ENCODE data around the gene MAPK8IP1.

The MAPK8IP1 gene

GRCh38 chr11:45847911-45848316, 37.5 kb upstream of the MAPK8IP1 start:
- DNase-seq (ENCODE audit: low read depth in 1 of 2, low spot score in 1 of 2), result peak; percentile 25 to 47
- Histone ChIP-seq H3K4me3 (replicated peaks; ENCODE audit: insufficient read depth, low read length) (peak overlapping the region; percentile 95), H3K27me3 (ENCODE audit: insufficient read depth, poor library complexity, severe bottlenecking) (no peaks in the 10 kb centered on the region), H3K27ac (replicated peaks) (peak overlapping the region; percentile 73)
- TF ChIP-seq CTCF (IDR thresholded peaks at IDR 0.05; ENCODE audit: insufficient read depth, low read length), result no peak
- TF ChIP-seq REST (IDR thresholded peaks at IDR 0.05; ENCODE audit: insufficient replicate concordance, low read depth), result no peak
- no peak for TF ChIP-seq POLR2AphosphoS5 (IDR thresholded peaks at IDR 0.05; ENCODE audit: low read depth)
- no peak for TF ChIP-seq GABPA (IDR thresholded peaks at IDR 0.05; ENCODE audit: low read depth)
- no peak for TF ChIP-seq SPI1 (IDR thresholded peaks at IDR 0.05; ENCODE audit: borderline replicate concordance, low read depth)

GRCh38 chr11:45848654-45849081, 36.8 kb upstream of the MAPK8IP1 start:
- Histone ChIP-seq H3K4me3 (replicated peaks; ENCODE audit: insufficient read depth, low read length) (no peak overlapping the region), H3K27ac (replicated peaks) (no peak overlapping the region), H3K27me3 (ENCODE audit: insufficient read depth, poor library complexity, severe bottlenecking) (no peaks in the 10 kb centered on the region)
- DNase-seq (ENCODE audit: low read depth in 1 of 2, low spot score in 1 of 2), result no peak
- TF ChIP-seq CTCF (IDR thresholded peaks at IDR 0.05; ENCODE audit: insufficient read depth, low read length) (no peak), GABPA (IDR thresholded peaks at IDR 0.05; ENCODE audit: low read depth) (no peak), POLR2AphosphoS5 (IDR thresholded peaks at IDR 0.05; ENCODE audit: low read depth) (no peak), SPI1 (IDR thresholded peaks at IDR 0.05; ENCODE audit: borderline replicate concordance, low read depth) (no peak), REST (IDR thresholded peaks at IDR 0.05; ENCODE audit: insufficient replicate concordance, low read depth) (no peak)

- H3K27ac ChIP-seq (replicated peaks), result no peak overlapping the region
- no peak for DNase-seq (ENCODE audit: low read depth in 1 of 2, low spot score in 1 of 2)
- H3K27me3 ChIP-seq (ENCODE audit: insufficient read depth, poor library complexity, severe bottlenecking), result no peaks in the 10 kb centered on the region
- TF ChIP-seq SPI1 (IDR thresholded peaks at IDR 0.05; ENCODE audit: borderline replicate concordance, low read depth) (no peak), POLR2AphosphoS5 (IDR thresholded peaks at IDR 0.05; ENCODE audit: low read depth) (no peak), GABPA (IDR thresholded peaks at IDR 0.05; ENCODE audit: low read depth) (no peak), CTCF (IDR thresholded peaks at IDR 0.05; ENCODE audit: insufficient read depth, low read length) (no peak), REST (IDR thresholded peaks at IDR 0.05; ENCODE audit: insufficient replicate concordance, low read depth) (no peak)
- H3K4me3 ChIP-seq (replicated peaks; ENCODE audit: insufficient read depth, low read length), result no peak overlapping the region
Observed at GRCh38 chr11:45850446-45850845, 35.0 kb upstream of the MAPK8IP1 start.

All from HL-60 (cell line).